GM12878 (cell line): Measurements from ENCODE around the gene RANBP6.

ENCODE experiments used
- CHD2 ChIP-seq: IDR thresholded peaks from 2 replicates; pipeline ENCODE4 v1.6.1; 2011; ENCODE audit warnings: low read depth, low read length, improper control_type of control experiment, borderline replicate concordance
- CTCF ChIP-seq, 3 experiments: IDR thresholded peaks in 2 of 3; conservative IDR thresholded peaks in 1 of 3; 2 replicates each; pipeline ENCODE4 v1.5.1; 2011; ENCODE audit warnings: low read depth in 3 of 3, low read length in 3 of 3, mild to moderate bottlenecking in 3 of 3, control low read depth in 2 of 3, moderate library complexity in 2 of 3, inconsistent platforms in 1 of 3, mixed read lengths in 1 of 3; ENCODE audit not compliant: control insufficient read depth in 2 of 3, insufficient read depth in 1 of 3; ENCODE audit errors: extremely low read depth in 1 of 3
- GABPA ChIP-seq: IDR thresholded peaks from 2 replicates; pipeline ENCODE4 v1.6.1; 2014; ENCODE audit warnings: antibody characterized with exemption, low read depth, mild to moderate bottlenecking, inconsistent platforms
- RAD21 ChIP-seq: IDR thresholded peaks from 2 replicates; pipeline ENCODE4 v1.6.1; 2011; ENCODE audit warnings: mild to moderate bottlenecking, low read depth, low read length, moderate library complexity; ENCODE audit not compliant: insufficient read depth
- RFX5 ChIP-seq: IDR thresholded peaks from 2 replicates; pipeline ENCODE4 v1.6.1; 2011; ENCODE audit warnings: low read depth, low read length, improper control_type of control experiment

GRCh38 chr9:5999443-6000101 lies 15.9 kb downstream of the RANBP6 start:
- TF ChIP-seq CHD2 (no peak), RFX5 (no peak), CTCF (IDR thresholded peaks at IDR 0.05 in 2 of 3, conservative IDR thresholded peaks at IDR 0.05 in 1 of 3; ENCODE audit: control insufficient read depth in 2 of 3, extremely low read depth in 1 of 3, insufficient read depth in 1 of 3, low read depth in 3 of 3, low read length in 3 of 3) (no peak), RAD21 (no peak), GABPA (no peak)
